HEK293T (cell line): Measurements from ENCODE around the gene CYP26B1.

Experiments used
- CTCF ChIA-PET: fragments of 350-600 bp; formaldehyde crosslinking; extraction: SDS; loops from one replicate; lab custom pipeline; 2021; ENCODE audit warnings: antibody characterized with exemption, inconsistent platforms; lab: Yijun Ruan, JAX
- POLR2A ChIA-PET: fragments of 350-600 bp; formaldehyde crosslinking; extraction: SDS; loops from one replicate; lab custom pipeline; 2020; ENCODE audit warnings: antibody characterized with exemption, inconsistent platforms; lab: Yijun Ruan, JAX
- DNase-seq: peaks from one replicate; pipeline ENCODE4 v3.0.0; 2012; ENCODE audit warnings: mixed read lengths; ENCODE audit errors: extremely low spot score
- ARNT ChIP-seq: fragments of 450-650 bp; IDR thresholded peaks from 2 replicates; pipeline ENCODE4 v1.6.1; 2017; ENCODE audit warnings: mild to moderate bottlenecking
- BHLHE40 ChIP-seq: fragments of 450-650 bp; IDR thresholded peaks from 2 replicates; pipeline ENCODE4 v1.6.1; 2016; ENCODE audit warnings: mild to moderate bottlenecking, moderate library complexity, borderline replicate concordance
- CTBP1 ChIP-seq: fragments of 450-650 bp; IDR thresholded peaks from 2 replicates; pipeline ENCODE4 v1.6.1; 2016; ENCODE audit warnings: borderline replicate concordance
- ELF4 ChIP-seq: fragments of 450-650 bp; IDR thresholded peaks from 2 replicates; pipeline ENCODE4 v1.6.1; 2017; ENCODE audit warnings: antibody characterized with exemption
- FOXA1 ChIP-seq: fragments of 450-650 bp; IDR thresholded peaks from 2 replicates; pipeline ENCODE4 v1.6.1; 2016; ENCODE audit warnings: mild to moderate bottlenecking
- FOXK2 ChIP-seq: fragments of 450-650 bp; IDR thresholded peaks from 2 replicates; pipeline ENCODE4 v1.6.1; 2016; ENCODE audit warnings: mild to moderate bottlenecking
- FOXM1 ChIP-seq: fragments of 450-650 bp; IDR thresholded peaks from 2 replicates; pipeline ENCODE4 v1.6.1; 2017; ENCODE audit warnings: mild to moderate bottlenecking, borderline replicate concordance
- HDGF ChIP-seq: fragments of 450-650 bp; IDR thresholded peaks from 2 replicates; pipeline ENCODE4 v1.6.1; 2017; ENCODE audit warnings: antibody characterized with exemption, borderline replicate concordance
- L3MBTL2 ChIP-seq: fragments of 450-650 bp; conservative IDR thresholded peaks from 2 replicates; pipeline ENCODE4 v1.6.1; 2016; ENCODE audit warnings: mild to moderate bottlenecking
- LEF1 ChIP-seq: fragments of 450-650 bp; IDR thresholded peaks from 2 replicates; pipeline ENCODE4 v1.6.1; 2017; ENCODE audit warnings: mild to moderate bottlenecking, borderline replicate concordance
- NFRKB ChIP-seq: fragments of 450-650 bp; IDR thresholded peaks from 2 replicates; pipeline ENCODE4 v1.6.1; 2016; ENCODE audit warnings: mild to moderate bottlenecking, moderate library complexity
- PKNOX1 ChIP-seq: fragments of 450-650 bp; IDR thresholded peaks from 2 replicates; pipeline ENCODE4 v1.6.1; 2016
- SP1 ChIP-seq: fragments of 450-650 bp; IDR thresholded peaks from 2 replicates; pipeline ENCODE4 v1.6.1; 2017
- SUZ12 ChIP-seq: fragments of 450-650 bp; IDR thresholded peaks from 2 replicates; pipeline ENCODE4 v1.6.1; 2016; ENCODE audit warnings: mild to moderate bottlenecking
- TARDBP ChIP-seq: fragments of 450-650 bp; IDR thresholded peaks from 2 replicates; pipeline ENCODE4 v1.6.1; 2016
- ZNF384 ChIP-seq: fragments of 450-650 bp; IDR thresholded peaks from 2 replicates; pipeline ENCODE4 v1.6.1; 2016

CYP26B1 gene

GRCh38 chr2:72147303-72147971 is at the start of gene CYP26B1:
Gene CYP26B1, minus strand, starts transcription at chr2:72147862. Its CDS starts 28 bp downstream, at chr2:72147834.
- CTCF ChIA-PET = interaction anchor here (0.5 to 0.6 kb wide), 2 partner anchors 322 to 952 kb away, joined by 3 to 4 read pairs; no protein-coding TSS in a partner anchor
- TF ChIP-seq ARNT = no peak
- TF ChIP-seq ZNF384 = no peak
- peak; percentile 72 for TF ChIP-seq L3MBTL2
- DNase-seq = peak; percentile 39
- POLR2A ChIA-PET = no interaction called here

- POLR2A ChIA-PET = no interaction called here
- no peak for DNase-seq
- CTCF ChIA-PET = no interaction called here
- TF ChIP-seq FOXA1 (no peak), ZNF384 (no peak), ELF4 (no peak), PKNOX1 (no peak), TARDBP (no peak), ARNT (no peak), FOXM1 (no peak)
These were observed 46.1 kb upstream of the CYP26B1 start for GRCh38 chr2:72193723-72194122.

GRCh38 chr2:72191441-72191840 is 43.8 kb upstream of the CYP26B1 start:
- TF ChIP-seq ZNF384 = no peak
- TF ChIP-seq SP1 = no peak
- no peak for TF ChIP-seq FOXM1
- TF ChIP-seq ARNT = no peak
- no peak for TF ChIP-seq CTBP1
- no peak for TF ChIP-seq PKNOX1
- TF ChIP-seq TARDBP = no peak
- no peak for TF ChIP-seq ELF4
- no peak for TF ChIP-seq LEF1
- TF ChIP-seq NFRKB = no peak
- TF ChIP-seq FOXK2 = no peak
- TF ChIP-seq FOXA1 = no peak
- no peak for TF ChIP-seq BHLHE40
- no peak for TF ChIP-seq SUZ12
- no peak for TF ChIP-seq L3MBTL2
- no peak for TF ChIP-seq HDGF
- CTCF ChIA-PET = no interaction called here
- DNase-seq = no peak
- POLR2A ChIA-PET = no interaction called here

GRCh38 chr2:72185206-72185605 is 37.5 kb upstream of the CYP26B1 start:
- TF ChIP-seq CTBP1 (no peak), SP1 (no peak), HDGF (no peak), FOXM1 (no peak), FOXA1 (no peak), ELF4 (no peak)
- DNase-seq = no peak
- ChIA-PET POLR2A (no interaction called here), CTCF (no interaction called here)

- no peak for DNase-seq
- ChIA-PET CTCF (interaction anchor here (0.8 kb wide), 1 partner anchor 450 kb away, joined by 4 read pairs; no protein-coding TSS in a partner anchor), POLR2A (no interaction called here)
- TF ChIP-seq FOXA1 = no peak
- no peak for TF ChIP-seq FOXK2
- no peak for TF ChIP-seq ARNT
- no peak for TF ChIP-seq PKNOX1
- no peak for TF ChIP-seq ELF4
These were observed 35.8 kb upstream of the CYP26B1 start for GRCh38 chr2:72183466-72183865.

- CTCF ChIA-PET = no interaction called here
- no peak for DNase-seq
- TF ChIP-seq PKNOX1 (no peak), SUZ12 (no peak), NFRKB (no peak), SP1 (no peak), ARNT (no peak), FOXM1 (no peak), ELF4 (no peak), FOXK2 (no peak), CTBP1 (no peak), ZNF384 (no peak), L3MBTL2 (no peak), FOXA1 (no peak), HDGF (no peak), LEF1 (no peak), BHLHE40 (no peak), TARDBP (no peak)
- POLR2A ChIA-PET = no interaction called here
These were observed 35.4 kb upstream of the CYP26B1 start for GRCh38 chr2:72183016-72183415.
